ENCODE data around the gene ZNF609. TPM values are rescaled to one million over a fixed set of nuclear protein-coding genes. Genes with fewer than 3 reads are reported as not detected.
A peak's percentile ranks its signal among the peaks of the same experiment; 100 is the strongest.

Gene ZNF609
- total RNA-seq, 2 experiments from 2014 or later: 39.8 to 44.5 TPM

DNA sequence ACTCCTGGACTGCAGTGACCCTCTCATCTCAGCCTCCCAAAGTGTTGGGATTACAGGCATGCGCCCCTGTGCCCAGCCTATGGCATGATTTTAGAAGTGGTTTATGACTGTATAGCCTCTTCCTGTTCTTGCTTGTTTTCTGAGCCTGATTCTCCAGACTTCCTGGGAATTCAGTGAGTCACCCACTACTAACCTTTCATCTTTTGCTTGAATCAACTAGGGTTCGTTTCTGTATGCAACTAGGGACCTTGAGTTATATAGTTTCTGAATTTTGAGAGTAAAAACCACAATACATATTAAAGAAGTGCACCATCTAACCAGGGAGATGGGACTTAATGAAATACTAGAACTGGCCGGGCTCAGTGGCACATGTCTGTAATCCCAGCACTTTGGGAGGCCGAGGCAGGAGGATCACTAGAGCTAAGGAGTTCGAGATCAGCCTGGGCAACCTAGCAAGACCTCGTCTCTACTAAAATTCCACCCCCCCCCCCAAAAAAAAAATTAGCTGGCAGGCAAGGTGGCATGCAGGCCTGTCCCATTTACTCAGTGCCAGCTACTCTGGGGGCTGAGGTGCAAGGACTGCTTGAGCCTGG, 76.0 kb downstream of the ZNF609 start:
- peak; percentile 66 for ATAC-seq
- intact Hi-C loops (cut with DNase I, micrococcal nuclease): no loop called here
- CTCF ChIA-PET: interaction anchor here (0.5 kb wide), 1 partner anchor 53 kb away, joined by 3 read pairs; no protein-coding TSS in a partner anchor
- POLR2A ChIA-PET: interaction anchor here (0.7 kb wide), 1 partner anchor 642 kb away, joined by 3 read pairs; no protein-coding TSS in a partner anchor
- H3K9me3 Mint-ChIP-seq (ENCODE audit: low read depth): no peaks in the 10 kb centered on the region
- peak overlapping the region; percentile 87 for H3K27ac Mint-ChIP-seq
- peaks cover 12% of the 10 kb centered on the region for H3K36me3 Mint-ChIP-seq (ENCODE audit: low read depth)
- H3K27me3 Mint-ChIP-seq: no peaks in the 10 kb centered on the region
- peak; percentile 33 for DNase-seq
- peaks cover 57% of the 10 kb centered on the region for H3K4me1 Mint-ChIP-seq
- no peak overlapping the region for H3K4me3 Mint-ChIP-seq

DNA sequence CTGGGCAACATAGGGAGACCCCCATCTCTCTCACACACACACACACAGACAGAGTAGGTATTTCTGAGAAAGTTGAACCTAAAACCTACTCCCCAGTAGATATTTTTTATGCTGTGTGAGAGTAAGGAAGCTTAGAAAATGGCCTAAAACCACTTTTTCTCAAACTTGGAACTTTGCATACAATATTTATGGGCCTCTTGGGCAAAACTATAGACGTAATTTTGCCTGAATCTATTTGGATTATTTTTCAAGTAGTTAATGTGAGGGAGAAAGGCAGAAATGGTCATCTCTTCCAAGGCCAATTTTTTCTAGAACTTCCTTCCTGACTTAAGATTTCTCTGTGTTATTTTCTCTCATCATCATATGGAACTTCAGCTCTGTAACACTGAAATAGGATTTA, 81.7 kb downstream of the ZNF609 start:
- intact Hi-C loops (cut with DNase I, micrococcal nuclease): no loop called here
- ChIA-PET POLR2A (no interaction called here), CTCF (interaction anchor here (0.8 kb wide), 1 partner anchor 84 kb away, joined by 4 read pairs; no protein-coding TSS in a partner anchor)
- H3K27me3 Mint-ChIP-seq: no peaks in the 10 kb centered on the region
- peaks cover 48% of the 10 kb centered on the region for H3K4me1 Mint-ChIP-seq
- H3K9me3 Mint-ChIP-seq (ENCODE audit: low read depth): peaks cover 2% of the 10 kb centered on the region
- peaks cover 12% of the 10 kb centered on the region for H3K36me3 Mint-ChIP-seq (ENCODE audit: low read depth)
- ATAC-seq: no peak
- DNase-seq: no peak
- no peak overlapping the region for H3K4me3 Mint-ChIP-seq
- H3K27ac Mint-ChIP-seq: peak overlapping the region; percentile 6

DNA sequence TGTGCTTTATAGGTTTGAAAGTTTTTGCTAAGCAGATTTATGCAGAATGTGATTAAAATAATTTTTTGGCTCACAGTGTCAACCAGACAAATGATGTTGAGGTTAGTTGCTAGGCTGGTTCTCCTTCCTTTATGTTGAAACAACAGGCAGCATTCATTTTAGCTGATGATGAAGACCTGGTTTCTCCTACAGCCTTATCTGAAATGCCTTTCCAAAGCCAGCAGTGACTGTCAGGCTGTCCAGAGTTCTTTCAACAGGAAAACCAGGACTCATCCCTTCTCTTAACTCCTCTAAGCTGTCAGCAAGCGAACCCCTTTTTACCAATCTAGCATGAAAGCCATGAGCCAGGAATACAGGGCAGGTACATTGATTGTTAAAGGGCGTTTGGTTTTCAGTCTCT, 84.1 kb downstream of the ZNF609 start:
- DNase-seq (no peak), ATAC-seq (no peak)
- ChIA-PET POLR2A (no interaction called here), CTCF (no interaction called here)
- Mint-ChIP-seq H3K4me1 (peaks cover 51% of the 10 kb centered on the region), H3K9me3 (ENCODE audit: low read depth) (peaks cover 3% of the 10 kb centered on the region), H3K27ac (no peak overlapping the region), H3K4me3 (no peak overlapping the region), H3K27me3 (no peaks in the 10 kb centered on the region), H3K36me3 (ENCODE audit: low read depth) (peaks cover 14% of the 10 kb centered on the region)
- intact Hi-C loops (cut with DNase I, micrococcal nuclease): no loop called here

DNA sequence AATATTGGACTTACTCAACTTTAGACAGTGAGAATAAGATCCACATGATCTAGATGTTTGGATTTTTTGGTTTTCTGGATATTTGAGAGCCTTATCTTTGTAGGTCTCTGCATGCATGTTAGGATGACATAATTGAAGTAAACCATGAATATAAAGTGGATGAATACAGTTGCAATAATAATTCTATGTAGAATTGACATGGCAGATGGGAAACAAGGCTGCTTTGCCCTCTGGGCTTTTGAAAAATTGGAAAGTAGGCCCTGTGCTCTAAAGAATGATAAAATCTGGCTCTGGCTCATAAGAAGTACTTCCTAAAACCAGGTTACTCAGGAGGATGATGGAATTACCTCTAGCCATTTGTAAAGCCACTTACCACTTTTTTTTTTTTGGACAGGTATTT, 86.9 kb downstream of the ZNF609 start:
- Mint-ChIP-seq H3K27me3 (no peaks in the 10 kb centered on the region), H3K4me1 (peaks cover 58% of the 10 kb centered on the region), H3K27ac (no peak overlapping the region), H3K36me3 (ENCODE audit: low read depth) (peaks cover 22% of the 10 kb centered on the region), H3K4me3 (no peak overlapping the region), H3K9me3 (ENCODE audit: low read depth) (peaks cover 4% of the 10 kb centered on the region)
- DNase-seq: no peak
- intact Hi-C loops (cut with DNase I, micrococcal nuclease): no loop called here
- no peak for ATAC-seq
- CTCF ChIA-PET: no interaction called here
- POLR2A ChIA-PET: no interaction called here

DNA sequence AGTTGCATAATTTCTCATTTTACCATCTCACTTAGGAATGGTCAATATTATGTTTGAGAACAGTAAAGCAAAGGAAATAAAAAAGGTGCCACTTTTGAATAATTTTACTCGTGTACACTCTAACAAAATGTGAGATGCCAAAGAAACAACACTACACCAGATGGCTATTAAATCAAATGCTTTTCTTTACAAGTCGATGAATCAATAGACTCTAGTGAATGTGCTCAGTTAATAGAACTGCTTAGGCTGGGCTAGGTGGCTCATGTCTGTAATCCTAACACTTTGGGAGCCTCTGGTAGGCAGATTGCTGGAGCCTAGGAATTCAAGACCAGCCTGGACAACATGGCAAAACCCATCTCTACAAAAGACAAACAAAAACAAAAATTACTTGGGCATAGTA, 87.9 kb downstream of the ZNF609 start:
- H3K4me3 Mint-ChIP-seq: no peak overlapping the region
- intact Hi-C loops (cut with DNase I, micrococcal nuclease): no loop called here
- CTCF ChIA-PET: no interaction called here
- ATAC-seq (no peak), DNase-seq (no peak)
- POLR2A ChIA-PET: no interaction called here
- H3K27me3 Mint-ChIP-seq: no peaks in the 10 kb centered on the region
- H3K4me1 Mint-ChIP-seq: peaks cover 55% of the 10 kb centered on the region
- H3K27ac Mint-ChIP-seq: no peak overlapping the region
- peaks cover 4% of the 10 kb centered on the region for H3K9me3 Mint-ChIP-seq (ENCODE audit: low read depth)
- peaks cover 20% of the 10 kb centered on the region for H3K36me3 Mint-ChIP-seq (ENCODE audit: low read depth)

DNA sequence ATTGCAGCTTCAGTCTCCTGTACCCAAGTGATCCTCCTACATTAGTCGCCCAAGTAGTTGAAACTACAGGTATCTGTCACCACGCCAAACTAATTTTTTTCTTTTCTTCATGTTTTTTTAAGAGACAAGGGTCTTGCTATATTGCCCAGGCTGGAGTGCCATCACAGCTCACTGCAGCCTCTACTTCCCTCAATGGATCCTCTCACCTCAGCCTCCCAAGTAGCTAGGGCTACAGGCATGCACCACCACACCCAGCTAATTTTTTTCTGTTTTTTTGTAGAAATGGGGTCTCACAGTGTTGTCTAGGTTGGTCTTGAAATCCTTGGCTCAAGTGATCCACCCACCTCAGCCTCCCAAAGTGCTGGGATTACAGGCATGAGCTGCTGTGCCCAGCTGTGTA, 89.5 kb downstream of the ZNF609 start:
- Mint-ChIP-seq H3K4me3 (no peak overlapping the region), H3K4me1 (peaks cover 45% of the 10 kb centered on the region), H3K27ac (no peak overlapping the region), H3K27me3 (no peaks in the 10 kb centered on the region), H3K9me3 (ENCODE audit: low read depth) (peaks cover 4% of the 10 kb centered on the region), H3K36me3 (ENCODE audit: low read depth) (peaks cover 20% of the 10 kb centered on the region)
- intact Hi-C loops (cut with DNase I, micrococcal nuclease): no loop called here
- ChIA-PET CTCF (interaction anchor here (1.0 to 1.2 kb wide), 2 partner anchors 8 to 12 kb away, joined by 3 to 5 read pairs; no protein-coding TSS in a partner anchor), POLR2A (no interaction called here)
- ATAC-seq: no peak
- DNase-seq: no peak

DNA sequence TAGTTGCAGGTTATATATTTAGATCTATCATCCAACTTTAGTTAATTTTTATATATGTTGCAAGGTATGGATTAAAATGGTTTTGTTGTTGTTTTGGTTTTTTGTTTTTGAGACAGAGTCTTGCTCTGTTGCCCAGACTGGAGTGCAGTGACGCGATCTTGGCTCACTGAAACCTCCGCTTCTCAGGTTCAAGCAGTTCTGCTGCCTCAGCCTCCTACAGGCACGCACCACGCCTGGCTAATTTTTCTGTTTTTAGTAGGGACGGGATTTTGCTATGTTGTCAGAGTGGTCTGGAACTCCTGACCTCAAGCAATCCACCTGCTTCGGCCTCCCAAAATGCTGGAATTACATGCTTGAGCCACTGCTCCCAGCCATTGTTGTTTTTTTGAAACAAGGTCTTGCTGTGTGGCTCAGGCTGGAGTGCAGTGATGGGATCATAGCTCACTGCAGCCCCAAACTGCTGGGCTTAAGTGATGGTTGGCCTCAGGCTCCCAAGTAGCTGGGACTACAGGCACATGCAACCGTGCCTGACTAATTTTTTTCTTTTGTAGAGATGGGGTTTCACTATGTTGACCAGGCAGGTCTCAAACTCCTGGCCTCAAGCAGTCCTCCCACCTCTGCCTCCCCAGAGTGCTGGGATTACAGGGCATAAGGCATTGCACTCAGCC, 92.0 kb downstream of the ZNF609 start:
- H3K27me3 Mint-ChIP-seq: no peaks in the 10 kb centered on the region
- ChIA-PET POLR2A (no interaction called here), CTCF (interaction anchor here (0.7 to 1.0 kb wide), 2 partner anchors 99 to 257 kb away, joined by 3 read pairs; no protein-coding TSS in a partner anchor)
- H3K4me1 Mint-ChIP-seq: peaks cover 36% of the 10 kb centered on the region
- intact Hi-C loops (cut with DNase I, micrococcal nuclease): no loop called here
- ATAC-seq (no peak), DNase-seq (no peak)
- peaks cover 1% of the 10 kb centered on the region for H3K9me3 Mint-ChIP-seq (ENCODE audit: low read depth)
- H3K4me3 Mint-ChIP-seq: no peak overlapping the region
- peaks cover 15% of the 10 kb centered on the region for H3K36me3 Mint-ChIP-seq (ENCODE audit: low read depth)
- H3K27ac Mint-ChIP-seq: no peak overlapping the region

DNA sequence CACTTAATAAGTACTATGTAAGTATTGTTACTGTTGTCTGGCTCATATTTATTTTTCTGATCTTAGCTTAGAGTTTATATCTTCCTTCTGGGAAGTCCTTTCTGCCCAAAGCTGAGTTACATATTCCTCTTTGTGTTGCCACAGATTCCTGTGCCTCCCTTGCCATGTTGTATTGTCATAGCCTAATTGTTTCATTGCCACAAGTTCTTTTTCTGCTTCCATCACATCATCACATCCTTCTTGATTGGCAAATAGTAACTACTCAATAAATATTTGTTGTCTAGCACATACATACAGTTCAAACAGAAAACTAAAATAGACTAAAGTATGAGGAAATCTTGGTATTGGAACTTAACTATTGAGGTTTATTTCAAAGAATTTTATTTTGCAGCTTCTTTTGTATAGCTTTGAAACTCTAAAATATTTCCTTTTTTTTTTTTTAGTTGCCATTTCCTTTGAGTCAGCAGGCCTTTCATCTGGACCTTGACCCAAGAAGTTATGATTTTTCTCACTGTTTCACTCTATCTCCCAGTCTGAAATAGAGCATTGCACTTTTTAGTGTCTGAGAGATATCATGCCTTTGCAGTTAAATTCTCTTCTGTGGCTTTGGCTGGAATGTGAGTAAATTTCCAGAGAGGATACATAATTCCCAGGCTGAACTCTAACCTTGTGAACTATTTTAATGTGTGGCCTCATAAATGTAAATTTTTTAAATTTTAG, 98.2 kb downstream of the ZNF609 start:
- CTCF ChIA-PET: interaction anchor here (0.9 to 1.9 kb wide), 4 partner anchors 9 to 45 kb away, joined by 3 to 5 read pairs (median 4); no protein-coding TSS in a partner anchor
- ATAC-seq: no peak
- H3K27me3 Mint-ChIP-seq: no peaks in the 10 kb centered on the region

DNA sequence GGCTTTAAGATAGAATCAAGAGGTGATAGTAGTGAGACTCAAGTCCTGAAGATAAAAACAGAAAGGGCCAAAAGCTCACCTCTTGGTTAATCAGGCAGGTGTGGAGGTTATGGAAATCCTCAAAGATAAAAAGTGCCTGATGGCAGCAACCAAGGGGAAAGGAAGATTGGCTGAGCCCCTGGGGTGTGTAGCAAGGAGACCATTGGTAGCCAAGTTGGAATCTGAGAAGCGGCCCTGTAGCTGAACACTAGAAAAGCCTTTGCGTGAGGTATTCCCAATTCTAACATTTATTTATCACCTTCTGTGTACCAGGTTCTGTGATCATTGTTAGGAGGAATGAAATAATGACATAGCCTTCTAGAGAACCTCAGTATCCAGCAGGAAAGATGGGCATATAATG, 98.9 kb downstream of the ZNF609 start:
- H3K4me3 Mint-ChIP-seq: no peak overlapping the region
- ATAC-seq (no peak), DNase-seq (no peak)
- peaks cover 19% of the 10 kb centered on the region for H3K36me3 Mint-ChIP-seq (ENCODE audit: low read depth)
- peaks cover 54% of the 10 kb centered on the region for H3K4me1 Mint-ChIP-seq
- CTCF ChIA-PET: interaction anchor here (0.6 kb wide), 1 partner anchor 132 kb away, joined by 4 read pairs; no protein-coding TSS in a partner anchor
- H3K9me3 Mint-ChIP-seq (ENCODE audit: low read depth): no peaks in the 10 kb centered on the region
- peak overlapping the region; percentile 47 for H3K27ac Mint-ChIP-seq
- POLR2A ChIA-PET: interaction anchor here (0.7 kb wide), 1 partner anchor 70 kb away, joined by 3 read pairs; no protein-coding TSS in a partner anchor
- intact Hi-C loops (cut with DNase I, micrococcal nuclease): no loop called here
- no peaks in the 10 kb centered on the region for H3K27me3 Mint-ChIP-seq

More for the DNA sequence above, 98.2 kb downstream of the ZNF609 start:
- no peak overlapping the region for H3K27ac Mint-ChIP-seq
- DNase-seq: no peak
- H3K36me3 Mint-ChIP-seq (ENCODE audit: low read depth): peaks cover 16% of the 10 kb centered on the region
- H3K4me1 Mint-ChIP-seq: peaks cover 53% of the 10 kb centered on the region
- no peaks in the 10 kb centered on the region for H3K9me3 Mint-ChIP-seq (ENCODE audit: low read depth)
- intact Hi-C loops (cut with DNase I, micrococcal nuclease): no loop called here
- H3K4me3 Mint-ChIP-seq: no peak overlapping the region
- POLR2A ChIA-PET: interaction anchor here (0.7 kb wide), 1 partner anchor 71 kb away, joined by 3 read pairs; no protein-coding TSS in a partner anchor

DNA sequence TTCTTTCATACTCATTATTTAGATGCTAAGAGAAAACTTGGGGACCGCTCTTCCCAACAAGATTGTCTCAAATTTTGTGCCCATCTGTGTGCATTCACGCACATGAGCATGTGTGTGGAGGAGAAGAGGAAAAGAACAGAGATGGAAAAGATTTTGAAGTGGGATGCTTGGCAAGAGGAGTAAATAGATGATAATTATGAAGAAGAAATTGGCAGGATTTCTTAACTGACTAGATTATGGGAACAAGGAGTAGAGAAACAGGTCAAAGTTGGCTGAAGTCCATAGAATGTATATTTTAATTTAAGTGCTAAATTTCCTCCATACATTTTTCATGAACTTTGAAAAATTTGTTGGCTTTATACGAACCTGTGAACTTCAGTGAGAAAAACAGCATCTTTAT, 100.1 kb downstream of the ZNF609 start:
- CTCF ChIA-PET: no interaction called here
- H3K4me3 Mint-ChIP-seq: no peak overlapping the region
- H3K27ac Mint-ChIP-seq: no peak overlapping the region
- POLR2A ChIA-PET: no interaction called here
- H3K9me3 Mint-ChIP-seq (ENCODE audit: low read depth): no peaks in the 10 kb centered on the region
- peaks cover 23% of the 10 kb centered on the region for H3K36me3 Mint-ChIP-seq (ENCODE audit: low read depth)
- H3K4me1 Mint-ChIP-seq: peaks cover 57% of the 10 kb centered on the region
- no peaks in the 10 kb centered on the region for H3K27me3 Mint-ChIP-seq
- intact Hi-C loops (cut with DNase I, micrococcal nuclease): no loop called here
- DNase-seq (no peak), ATAC-seq (no peak)

DNA sequence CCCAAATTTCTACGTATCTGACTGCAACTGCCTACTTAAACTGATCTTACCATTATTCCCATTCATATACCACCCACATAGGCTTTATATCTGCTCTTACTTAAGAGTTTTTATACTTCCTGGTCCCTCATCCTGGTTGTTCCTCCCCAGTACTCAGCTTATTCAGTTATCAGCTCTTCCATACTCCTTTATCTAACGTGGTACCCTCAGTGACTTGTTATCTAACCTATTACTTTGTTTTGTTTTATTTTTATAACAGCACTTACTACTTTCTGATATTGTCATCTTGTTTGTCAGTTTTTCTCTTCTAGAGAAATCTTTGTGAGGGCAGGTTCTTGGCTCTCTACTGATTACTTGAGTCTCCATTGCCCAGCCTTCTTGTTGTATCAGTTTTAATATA, 100.6 kb downstream of the ZNF609 start:
- no peak overlapping the region for H3K4me3 Mint-ChIP-seq
- peaks cover 58% of the 10 kb centered on the region for H3K4me1 Mint-ChIP-seq
- peak overlapping the region; percentile 11 for H3K27ac Mint-ChIP-seq
- POLR2A ChIA-PET: no interaction called here
- intact Hi-C loops (cut with DNase I, micrococcal nuclease): no loop called here
- CTCF ChIA-PET: no interaction called here
- no peaks in the 10 kb centered on the region for H3K27me3 Mint-ChIP-seq
- H3K9me3 Mint-ChIP-seq (ENCODE audit: low read depth): no peaks in the 10 kb centered on the region
- DNase-seq (no peak), ATAC-seq (no peak)
- H3K36me3 Mint-ChIP-seq (ENCODE audit: low read depth): peaks cover 23% of the 10 kb centered on the region

Measured in activated CD4-positive, alpha-beta T cell treated with anti-CD3 and anti-CD28 coated beads for 36 hours (primary cell).